NCI-H1930 (cell line): ENCODE results near the gene CTSF.

Source experiments
- DNase-seq, 2 experiments: peaks; one replicate each; lab custom pipeline; 2025; lab: John Stamatoyannopoulos, UW

Gene CTSF

GRCh38 chr11:66532784-66533183, 35.6 kb downstream of the CTSF start:
- no peak for DNase-seq

GRCh38 chr11:66531841-66532240, 36.6 kb downstream of the CTSF start:
- DNase-seq = no peak

GRCh38 chr11:66530927-66531709, 37.3 kb downstream of the CTSF start:
- DNase-seq = no peak

- DNase-seq = no peak
Observed at GRCh38 chr11:66529655-66530054, 38.8 kb downstream of the CTSF start.

GRCh38 chr11:66529069-66529468, 39.3 kb downstream of the CTSF start:
- no peak for DNase-seq

GRCh38 chr11:66524304-66525040, 43.9 kb downstream of the CTSF start:
- no peak for DNase-seq

- no peak for DNase-seq
Observed at GRCh38 chr11:66523611-66524010, 44.8 kb downstream of the CTSF start.
